Measurements from ENCODE around the gene ABHD12. TPM values are rescaled to one million over a fixed set of nuclear protein-coding genes. Genes with fewer than 3 reads are reported as not detected.
A peak's percentile ranks its signal among the peaks of the same experiment; 100 is the strongest.

ABHD12 gene
- total RNA-seq, 1 donor from 2014 or later: 42.9 TPM

DNA sequence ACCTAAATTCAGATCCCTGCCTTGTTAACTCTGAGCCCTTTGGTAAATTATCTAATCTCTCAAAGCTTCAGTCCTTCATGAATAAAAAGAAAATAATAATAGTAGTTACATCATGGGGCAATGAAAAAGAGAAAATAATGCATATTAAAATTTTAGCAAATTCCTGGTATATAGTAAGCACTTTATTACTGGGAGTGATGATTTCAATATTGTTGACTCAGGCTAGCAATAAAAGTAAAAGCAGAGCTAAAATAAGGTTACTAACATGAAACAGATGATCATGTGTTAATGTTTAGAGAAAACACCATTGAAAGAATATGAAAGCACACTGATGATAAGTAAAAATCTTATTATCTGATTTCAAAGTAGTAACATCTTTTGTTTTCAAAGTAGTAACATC, 30.5 kb upstream of the ABHD12 start:
- TF ChIP-seq, protein P1, sequence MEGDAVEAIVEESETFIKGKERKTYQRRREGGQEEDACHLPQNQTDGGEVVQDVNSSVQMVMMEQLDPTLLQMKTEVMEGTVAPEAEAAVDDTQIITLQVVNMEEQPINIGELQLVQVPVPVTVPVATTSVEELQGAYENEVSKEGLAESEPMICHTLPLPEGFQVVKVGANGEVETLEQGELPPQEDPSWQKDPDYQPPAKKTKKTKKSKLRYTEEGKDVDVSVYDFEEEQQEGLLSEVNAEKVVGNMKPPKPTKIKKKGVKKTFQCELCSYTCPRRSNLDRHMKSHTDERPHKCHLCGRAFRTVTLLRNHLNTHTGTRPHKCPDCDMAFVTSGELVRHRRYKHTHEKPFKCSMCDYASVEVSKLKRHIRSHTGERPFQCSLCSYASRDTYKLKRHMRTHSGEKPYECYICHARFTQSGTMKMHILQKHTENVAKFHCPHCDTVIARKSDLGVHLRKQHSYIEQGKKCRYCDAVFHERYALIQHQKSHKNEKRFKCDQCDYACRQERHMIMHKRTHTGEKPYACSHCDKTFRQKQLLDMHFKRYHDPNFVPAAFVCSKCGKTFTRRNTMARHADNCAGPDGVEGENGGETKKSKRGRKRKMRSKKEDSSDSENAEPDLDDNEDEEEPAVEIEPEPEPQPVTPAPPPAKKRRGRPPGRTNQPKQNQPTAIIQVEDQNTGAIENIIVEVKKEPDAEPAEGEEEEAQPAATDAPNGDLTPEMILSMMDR (IDR thresholded peaks at IDR 0.05): no peak
- no peak overlapping the region for H3K27ac Mint-ChIP-seq (ENCODE audit: unreplicated experiment)

DNA sequence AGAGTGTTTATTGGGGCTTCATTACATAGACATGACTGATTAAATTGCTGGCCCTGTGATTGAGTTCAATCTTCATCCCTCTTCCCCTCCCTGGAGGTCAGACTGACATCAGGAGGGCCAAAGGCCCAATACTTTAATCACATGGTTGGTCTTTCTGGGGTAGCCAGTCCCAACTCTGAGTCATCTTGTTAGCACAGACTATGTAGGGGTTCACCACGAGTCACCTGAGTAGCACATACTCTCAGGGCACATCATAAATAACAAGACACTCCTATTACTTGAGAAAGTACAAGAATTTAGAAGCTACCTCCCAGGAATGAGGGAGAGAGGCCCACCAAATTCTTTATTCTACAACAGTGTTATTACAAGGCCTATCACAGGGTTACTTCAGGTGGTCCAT, 28.1 kb upstream of the ABHD12 start:
- TF ChIP-seq, protein P1 (IDR thresholded peaks at IDR 0.05): no peak
- no peaks in the 10 kb centered on the region for H3K9me3 Mint-ChIP-seq (ENCODE audit: unreplicated experiment)
- no peak overlapping the region for H3K4me3 Mint-ChIP-seq (ENCODE audit: unreplicated experiment)
- peaks cover 3% of the 10 kb centered on the region for H3K36me3 Mint-ChIP-seq (ENCODE audit: unreplicated experiment)
- H3K27ac Mint-ChIP-seq (ENCODE audit: unreplicated experiment): no peak overlapping the region
- no peaks in the 10 kb centered on the region for H3K4me1 Mint-ChIP-seq (ENCODE audit: unreplicated experiment)
- H3K27me3 Mint-ChIP-seq (ENCODE audit: unreplicated experiment): no peaks in the 10 kb centered on the region
- DNase-seq (ENCODE audit: extremely low spot score, unreplicated experiment): no peak

More for the DNA sequence above, 30.5 kb upstream of the ABHD12 start:
- Mint-ChIP-seq H3K4me1 (ENCODE audit: unreplicated experiment) (no peaks in the 10 kb centered on the region), H3K4me3 (ENCODE audit: unreplicated experiment) (no peak overlapping the region), H3K27me3 (ENCODE audit: unreplicated experiment) (no peaks in the 10 kb centered on the region), H3K36me3 (ENCODE audit: unreplicated experiment) (peaks cover 3% of the 10 kb centered on the region), H3K9me3 (ENCODE audit: unreplicated experiment) (no peaks in the 10 kb centered on the region)
- no peak for DNase-seq (ENCODE audit: extremely low spot score, unreplicated experiment)

DNA sequence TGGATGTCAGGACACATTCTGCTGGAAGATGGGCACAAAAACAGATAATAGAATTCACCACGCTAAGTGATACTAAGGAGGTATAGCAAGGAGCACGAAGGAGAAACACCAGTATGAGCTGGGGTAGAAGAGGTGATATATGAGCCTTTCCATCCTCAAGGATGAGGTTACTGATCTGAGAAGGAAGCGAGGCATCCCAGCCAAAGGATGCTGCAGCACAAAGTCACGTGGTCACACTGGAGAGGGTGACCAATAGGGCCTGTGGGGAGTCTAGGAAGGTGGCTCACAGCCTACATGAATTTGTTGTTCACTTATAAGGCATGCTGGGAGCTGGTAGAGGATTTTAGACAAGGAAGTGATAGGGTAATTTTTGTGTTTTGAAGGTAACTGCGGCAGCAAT, 18.3 kb upstream of the ABHD12 start:
- no peaks in the 10 kb centered on the region for H3K36me3 Mint-ChIP-seq (ENCODE audit: unreplicated experiment)
- H3K4me3 Mint-ChIP-seq (ENCODE audit: unreplicated experiment): no peak overlapping the region
- TF ChIP-seq, protein P1 (IDR thresholded peaks at IDR 0.05): no peak
- DNase-seq (ENCODE audit: extremely low spot score, unreplicated experiment): peak; percentile 74
- H3K9me3 Mint-ChIP-seq (ENCODE audit: unreplicated experiment): peaks cover 5% of the 10 kb centered on the region
- no peak overlapping the region for H3K27ac Mint-ChIP-seq (ENCODE audit: unreplicated experiment)
- H3K4me1 Mint-ChIP-seq (ENCODE audit: unreplicated experiment): peaks cover 19% of the 10 kb centered on the region
- H3K27me3 Mint-ChIP-seq (ENCODE audit: unreplicated experiment): no peaks in the 10 kb centered on the region

DNA sequence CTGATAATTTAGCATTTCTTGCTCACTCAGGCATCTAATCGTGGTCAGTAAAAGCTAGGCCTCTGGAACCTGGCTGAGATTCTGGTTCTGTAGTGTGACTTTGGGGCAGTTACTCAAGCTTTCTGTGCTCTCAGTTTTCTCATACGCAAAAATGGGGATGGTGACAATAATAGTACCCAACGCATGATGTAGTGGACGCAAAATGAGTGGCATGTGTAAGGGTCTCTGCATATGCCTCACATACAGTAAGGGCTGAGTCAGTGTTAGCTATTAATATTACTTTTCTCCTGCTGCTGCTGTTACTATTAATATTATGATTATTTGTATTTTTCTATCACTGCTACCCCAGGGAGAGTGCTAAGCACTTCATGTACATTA, 17.5 kb upstream of the ABHD12 start:
- Mint-ChIP-seq H3K9me3 (ENCODE audit: unreplicated experiment) (peaks cover 10% of the 10 kb centered on the region), H3K27ac (ENCODE audit: unreplicated experiment) (peak overlapping the region; percentile 83), H3K4me1 (ENCODE audit: unreplicated experiment) (peaks cover 19% of the 10 kb centered on the region), H3K4me3 (ENCODE audit: unreplicated experiment) (peak overlapping the region; percentile 85), H3K36me3 (ENCODE audit: unreplicated experiment) (no peaks in the 10 kb centered on the region), H3K27me3 (ENCODE audit: unreplicated experiment) (no peaks in the 10 kb centered on the region)
- TF ChIP-seq, protein P1 (IDR thresholded peaks at IDR 0.05): no peak
- DNase-seq (ENCODE audit: extremely low spot score, unreplicated experiment): no peak

DNA sequence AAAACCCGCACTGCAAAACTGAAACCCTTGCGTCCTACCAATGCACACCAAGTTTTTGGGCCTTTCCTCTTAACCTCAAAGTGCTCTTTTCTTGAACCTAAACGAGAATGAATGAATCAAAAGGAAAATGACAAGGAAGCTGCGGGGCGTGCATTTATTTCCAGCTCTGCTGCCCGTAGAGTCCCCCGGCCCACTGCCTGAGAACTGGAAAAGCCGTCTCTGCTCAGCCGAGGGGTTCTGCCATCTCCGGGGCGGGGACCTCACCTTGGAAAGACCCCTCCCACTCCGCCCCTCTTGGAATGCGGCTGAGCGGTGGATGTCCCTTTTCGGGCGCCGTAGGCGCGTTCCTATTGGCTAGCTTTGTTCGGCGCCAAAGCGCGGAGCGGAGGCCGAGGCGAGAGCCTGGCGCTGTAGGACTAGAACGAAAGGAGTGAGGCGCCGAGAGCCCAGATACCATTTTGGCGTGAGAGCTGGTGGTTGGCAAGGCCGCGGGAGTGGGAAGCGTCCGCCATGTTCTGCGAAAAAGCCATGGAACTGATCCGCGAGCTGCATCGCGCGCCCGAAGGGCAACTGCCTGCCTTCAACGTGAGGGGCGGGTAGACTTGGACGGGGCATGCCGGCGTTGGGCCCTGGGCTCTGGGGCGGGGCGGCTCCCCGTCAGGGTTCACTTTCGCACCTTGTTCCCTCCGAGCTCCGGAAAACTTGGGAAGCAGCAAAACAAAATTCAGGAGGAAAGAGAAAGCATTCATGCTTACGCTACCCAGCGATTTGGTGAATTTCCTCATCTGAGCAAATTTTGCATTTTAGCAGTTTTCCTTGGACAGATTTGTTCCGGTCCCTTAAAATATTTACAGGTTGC, 16.9 kb upstream of the ABHD12 start, which contains the start of gene GINS1:
Gene GINS1, plus strand, starts transcription at position 363 of the 859 bp plus-strand sequence. Its CDS starts 148 bp downstream, at position 511.
- H3K27ac Mint-ChIP-seq (ENCODE audit: unreplicated experiment): peak within 1 kb of the TSS; percentile 83
- peaks cover 19% of the 10 kb centered on the region for H3K4me1 Mint-ChIP-seq (ENCODE audit: unreplicated experiment)
- DNase-seq (ENCODE audit: extremely low spot score, unreplicated experiment): peak; percentile 94
- peaks cover 1% of the 10 kb centered on the region for H3K36me3 Mint-ChIP-seq (ENCODE audit: unreplicated experiment)
- H3K27me3 Mint-ChIP-seq (ENCODE audit: unreplicated experiment): no peaks in the 10 kb centered on the region
- peaks cover 15% of the 10 kb centered on the region for H3K9me3 Mint-ChIP-seq (ENCODE audit: unreplicated experiment)
- H3K4me3 Mint-ChIP-seq (ENCODE audit: unreplicated experiment): peak within 1 kb of the TSS; percentile 85
- TF ChIP-seq, protein P1 (IDR thresholded peaks at IDR 0.05): no peak
